RWPE2 (cell line): ENCODE measurements around the gene CD86.
"Not testable (repeated sequence)": the region's sequence is repeated elsewhere in the genome, so short reads cannot be mapped to it uniquely, and the experiment has no call there.

Experiments used
- ATAC-seq: fragments of 200-7000 bp; cut with Tn5 transposase; 3 replicates; pipeline ENCODE4 v1.9.1; 2021; ENCODE audit warnings: low read depth
- DNase-seq: peaks from one replicate; pipeline ENCODE4 v3.0.0-alpha.2; 2020; ENCODE audit warnings: low spot score
- H3K27ac ChIP-seq: fragments of 450-650 bp; 2 replicates; pipeline ENCODE4 v1.5.1; 2017; ENCODE audit warnings: mild to moderate bottlenecking; ENCODE audit not compliant: poor library complexity, severe bottlenecking
- H3K27me3 ChIP-seq: fragments of 250-450 bp; sonication (Bioruptor Pico); 2 replicates; pipeline ENCODE4 v1.5.1; 2021; ENCODE audit warnings: mild to moderate bottlenecking, moderate library complexity; ENCODE audit not compliant: insufficient read depth, poor library complexity, severe bottlenecking
- H3K36me3 ChIP-seq: fragments of 250-450 bp; sonication (Bioruptor Pico); 2 replicates; pipeline ENCODE4 v1.5.1; 2020; ENCODE audit warnings: low read depth, mild to moderate bottlenecking, moderate library complexity
- H3K4me1 ChIP-seq: fragments of 250-450 bp; sonication (Bioruptor Pico); 2 replicates; pipeline ENCODE4 v1.5.1; 2021; ENCODE audit warnings: mild to moderate bottlenecking, moderate library complexity; ENCODE audit not compliant: insufficient read depth, poor library complexity, severe bottlenecking
- H3K4me3 ChIP-seq: fragments of 250-450 bp; sonication (Bioruptor Pico); 2 replicates; pipeline ENCODE4 v1.5.1; 2021; ENCODE audit warnings: mild to moderate bottlenecking, moderate library complexity; ENCODE audit not compliant: severe bottlenecking
- H3K9me3 ChIP-seq: fragments of 250-450 bp; sonication (Bioruptor Pico); 2 replicates; pipeline ENCODE4 v1.5.1; 2021; ENCODE audit warnings: mild to moderate bottlenecking, moderate library complexity; ENCODE audit not compliant: severe bottlenecking
- CTCF ChIP-seq: fragments of 450-650 bp; IDR thresholded peaks from one replicate; pipeline ENCODE4 v1.5.1; 2017; ENCODE audit warnings: mild to moderate bottlenecking, moderate library complexity; ENCODE audit not compliant: poor library complexity, severe bottlenecking

Gene CD86

DNA sequence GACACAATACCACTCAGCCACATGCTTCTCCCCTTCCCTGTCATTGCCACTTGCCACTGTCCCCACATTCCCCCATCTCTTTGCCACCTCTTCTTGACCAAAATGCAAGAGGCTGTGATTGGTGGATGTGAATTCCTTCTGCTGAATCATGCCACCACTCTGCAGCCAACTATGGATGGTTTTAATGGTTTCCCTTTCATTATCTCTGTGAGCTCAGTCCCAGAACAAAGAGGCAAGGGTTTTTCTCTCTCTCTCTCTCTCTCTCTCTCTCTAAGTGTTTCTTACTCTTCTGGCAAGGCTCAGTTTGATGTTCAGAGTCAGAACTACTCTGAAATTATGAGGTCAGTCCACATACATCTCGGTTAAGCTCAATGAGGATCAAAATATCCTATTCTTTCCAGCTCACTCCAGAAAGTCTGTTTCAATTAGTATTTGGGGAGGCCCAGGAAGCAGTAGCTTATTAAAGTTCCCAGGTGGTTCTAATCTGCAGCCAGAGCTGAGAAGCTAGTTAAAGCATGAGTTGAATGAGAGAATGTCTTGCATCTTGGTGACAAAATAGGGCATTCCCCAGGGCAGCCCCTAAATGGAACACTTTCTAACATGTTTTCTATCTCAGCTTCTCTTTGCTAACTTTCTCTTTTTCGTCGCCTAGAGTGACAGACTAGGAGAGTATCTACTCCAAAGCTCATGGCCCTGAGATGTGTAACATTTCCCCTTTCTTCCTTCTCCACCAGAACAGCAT is 24.6 kb upstream of the CD86 start:
- Histone ChIP-seq H3K27me3 (no peaks in the 10 kb centered on the region), H3K36me3 (no peaks in the 10 kb centered on the region), H3K9me3 (no peaks in the 10 kb centered on the region), H3K4me1 (no peaks in the 10 kb centered on the region), H3K4me3 (no peak overlapping the region), H3K27ac (no peak overlapping the region)
- no peak for TF ChIP-seq CTCF
- DNase-seq (no peak), ATAC-seq (no peak)

- H3K4me1 ChIP-seq = no peaks in the 10 kb centered on the region
- no peaks in the 10 kb centered on the region for H3K27me3 ChIP-seq
- H3K27ac ChIP-seq = no peak overlapping the region
- no peak for ATAC-seq
- no peak overlapping the region for H3K4me3 ChIP-seq
- H3K36me3 ChIP-seq = no peaks in the 10 kb centered on the region
- no peaks in the 10 kb centered on the region for H3K9me3 ChIP-seq
- no peak for TF ChIP-seq CTCF
- DNase-seq = no peak
Observed at GRCh38 chr3:122031123-122031468, 24.1 kb upstream of the CD86 start.

- no peak for ATAC-seq
- H3K27me3 ChIP-seq = no peaks in the 10 kb centered on the region
- H3K9me3 ChIP-seq = peaks cover 2% of the 10 kb centered on the region
- no peak overlapping the region for H3K4me3 ChIP-seq
- no peak for DNase-seq
- H3K36me3 ChIP-seq = no peaks in the 10 kb centered on the region
- no peaks in the 10 kb centered on the region for H3K4me1 ChIP-seq
- H3K27ac ChIP-seq = no peak overlapping the region
- TF ChIP-seq CTCF = no peak
Observed at GRCh38 chr3:122032531-122032930, 22.6 kb upstream of the CD86 start.

- ATAC-seq = no peak
- DNase-seq = no peak
- no peak overlapping the region for H3K4me3 ChIP-seq
- no peak for TF ChIP-seq CTCF
- H3K36me3 ChIP-seq = no peaks in the 10 kb centered on the region
- no peaks in the 10 kb centered on the region for H3K27me3 ChIP-seq
- no peaks in the 10 kb centered on the region for H3K4me1 ChIP-seq
- no peak overlapping the region for H3K27ac ChIP-seq
- peaks cover 2% of the 10 kb centered on the region for H3K9me3 ChIP-seq
Observed at GRCh38 chr3:122033023-122033422, 22.1 kb upstream of the CD86 start.

- DNase-seq, H3K4me3 ChIP-seq, H3K9me3 ChIP-seq, H3K36me3 ChIP-seq, H3K4me1 ChIP-seq, ATAC-seq, H3K27ac ChIP-seq, H3K27me3 ChIP-seq: not testable (repeated sequence)
Observed at GRCh38 chr3:122047296-122047695, 7.9 kb upstream of the CD86 start.

- DNase-seq, ATAC-seq: not testable (repeated sequence)
Observed at GRCh38 chr3:122047773-122048172, 7.4 kb upstream of the CD86 start.

More at GRCh38 chr3:122047773-122048172, 7.4 kb upstream of the CD86 start:
- H3K27me3 ChIP-seq, H3K27ac ChIP-seq, H3K9me3 ChIP-seq, H3K36me3 ChIP-seq, H3K4me1 ChIP-seq, H3K4me3 ChIP-seq: not testable (repeated sequence)
